Liver (tissue), 9 donors: ENCODE measurements around the gene GOLGA1. TPM values are rescaled to one million over a fixed set of nuclear protein-coding genes. Genes with fewer than 3 reads are reported as not detected.
A peak's percentile ranks its signal among the peaks of the same experiment; 100 is the strongest.

Experiments
- DNase-seq: peaks from one replicate; pipeline ENCODE4 v3.0.0-alpha.2; 2017; ENCODE audit warnings: low spot score
- H3K27ac ChIP-seq, 2 donors: one replicate each; pipeline ENCODE4 v1.7.0; 2013; ENCODE audit warnings: inconsistent platforms in 2 of 2, low read length in 2 of 2, control low read depth in 1 of 2, low read depth in 1 of 2, mild to moderate bottlenecking in 1 of 2
- H3K27me3 ChIP-seq, 4 donors: one replicate each; pipeline versions ENCODE4 v1.6.1 to v1.7.0; 2013; ENCODE audit warnings: low read length in 3 of 4, inconsistent platforms in 1 of 4, mild to moderate bottlenecking in 1 of 4, moderate library complexity in 1 of 4; ENCODE audit not compliant: control insufficient read depth in 4 of 4, insufficient read depth in 4 of 4
- H3K36me3 ChIP-seq, 4 donors: one replicate each; pipeline versions ENCODE4 v1.6.1 to v1.7.0; 2013; ENCODE audit warnings: low read length in 3 of 4, mild to moderate bottlenecking in 3 of 4, low read depth in 1 of 4, moderate library complexity in 1 of 4; ENCODE audit not compliant: control insufficient read depth in 4 of 4, insufficient read depth in 3 of 4
- H3K4me1 ChIP-seq, 4 donors: one replicate each; pipeline versions ENCODE4 v1.6.1 to v1.7.0; 2013; ENCODE audit warnings: low read length in 3 of 4, mild to moderate bottlenecking in 3 of 4, moderate library complexity in 1 of 4; ENCODE audit not compliant: control insufficient read depth in 4 of 4, insufficient read depth in 4 of 4
- H3K4me3 ChIP-seq, 3 donors: one replicate each; pipeline versions ENCODE4 v1.6.1 to v1.7.0; 2013; ENCODE audit warnings: low read length in 3 of 3, control low read depth in 1 of 3, low read depth in 1 of 3, mild to moderate bottlenecking in 1 of 3
- H3K9ac ChIP-seq, 2 donors: one replicate each; pipeline ENCODE4 v1.7.0; 2013; ENCODE audit warnings: low read length in 2 of 2, mild to moderate bottlenecking in 2 of 2, moderate library complexity in 2 of 2, control low read depth in 1 of 2, low read depth in 1 of 2
- H3K9me3 ChIP-seq, 4 donors: one replicate each; pipeline versions ENCODE4 v1.6.1 to v1.7.0; 2013; ENCODE audit warnings: low read length in 3 of 4; ENCODE audit not compliant: control insufficient read depth in 4 of 4
- ATF3 ChIP-seq: IDR thresholded peaks from 2 replicates; pipeline ENCODE4 v1.6.1; 2016; ENCODE audit warnings: antibody characterized with exemption
- FOXA1 ChIP-seq: IDR thresholded peaks from 2 replicates; pipeline ENCODE4 v1.6.1; 2016; ENCODE audit warnings: antibody characterized with exemption
- GABPA ChIP-seq, 2 donors: IDR thresholded peaks in 1 of 2; conservative IDR thresholded peaks in 1 of 2; 2 replicates each; pipeline ENCODE4 v1.6.1; 2016; ENCODE audit warnings: antibody characterized with exemption in 2 of 2, mild to moderate bottlenecking in 1 of 2, moderate library complexity in 1 of 2
- NR2F2 ChIP-seq: IDR thresholded peaks from 2 replicates; pipeline ENCODE4 v1.6.1; 2016; ENCODE audit warnings: antibody characterized with exemption
- REST ChIP-seq: IDR thresholded peaks from 2 replicates; pipeline ENCODE4 v1.6.1; 2016; ENCODE audit warnings: antibody characterized with exemption, mild to moderate bottlenecking
- RXRA ChIP-seq, 2 donors: IDR thresholded peaks; 2 replicates each; pipeline ENCODE4 v1.6.1; 2017 to 2018; ENCODE audit warnings: antibody characterized with exemption in 2 of 2, mild to moderate bottlenecking in 1 of 2
- SP1 ChIP-seq: IDR thresholded peaks from 2 replicates; pipeline ENCODE4 v1.6.1; 2018; ENCODE audit warnings: antibody characterized with exemption, mild to moderate bottlenecking
- TAF1 ChIP-seq: conservative IDR thresholded peaks from 2 replicates; pipeline ENCODE4 v1.6.1; 2016; ENCODE audit warnings: antibody characterized with exemption, mild to moderate bottlenecking
- WGBS: extraction: QIAGEN DNeasy Blood & Tissue Kit; methylation state at CpG from one replicate; pipeline ENCODE4 v1.1.7; 2013; 5-methylcytosine and 5-hydroxymethylcytosine counted together
- polyA plus RNA-seq, 2 donors: library from polyadenylated mRNA; stranded (reverse) in 1 of 2; unstranded in 1 of 2; fragments of 200-250 nt in 1 of 2; fragments of >200 nt in 1 of 2; fragmentation: Nextera tagmentation in 1 of 2; extraction: Ambion mirVana in 1 of 2; gene quantifications; one replicate each; pipeline versions ENCODE4 v1.2.1 to v1.2.3, GENCODE V29; 2013 to 2015
- total RNA-seq, 2 donors: library from RNA; depleted of rRNA; stranded (reverse); fragments of >200 nt; gene quantifications; one replicate each; pipeline ENCODE4 v1.2.3, GENCODE V29; 2014
- TF ChIP-seq, protein P1 (sequence below): fragments of 150-350 bp; IDR thresholded peaks from 2 replicates; pipeline ENCODE4 v1.5.1; 2017; ENCODE audit warnings: improper control_type of control experiment, low read depth, low read length; ENCODE audit not compliant: missing input control
- TF ChIP-seq, protein P2 (sequence below): IDR thresholded peaks from 2 replicates; pipeline ENCODE4 v1.6.1; 2016; ENCODE audit warnings: antibody characterized with exemption
- donor health status: healthy.
- donor health status: healthy.
- donor health status: healthy.
- donor health status: healthy.
- donor health status: healthy.

Gene GOLGA1
- total and polyA plus RNA-seq, 4 donors = 5.9 to 17.6 (median 8.9) TPM

- TF ChIP-seq, protein P1, sequence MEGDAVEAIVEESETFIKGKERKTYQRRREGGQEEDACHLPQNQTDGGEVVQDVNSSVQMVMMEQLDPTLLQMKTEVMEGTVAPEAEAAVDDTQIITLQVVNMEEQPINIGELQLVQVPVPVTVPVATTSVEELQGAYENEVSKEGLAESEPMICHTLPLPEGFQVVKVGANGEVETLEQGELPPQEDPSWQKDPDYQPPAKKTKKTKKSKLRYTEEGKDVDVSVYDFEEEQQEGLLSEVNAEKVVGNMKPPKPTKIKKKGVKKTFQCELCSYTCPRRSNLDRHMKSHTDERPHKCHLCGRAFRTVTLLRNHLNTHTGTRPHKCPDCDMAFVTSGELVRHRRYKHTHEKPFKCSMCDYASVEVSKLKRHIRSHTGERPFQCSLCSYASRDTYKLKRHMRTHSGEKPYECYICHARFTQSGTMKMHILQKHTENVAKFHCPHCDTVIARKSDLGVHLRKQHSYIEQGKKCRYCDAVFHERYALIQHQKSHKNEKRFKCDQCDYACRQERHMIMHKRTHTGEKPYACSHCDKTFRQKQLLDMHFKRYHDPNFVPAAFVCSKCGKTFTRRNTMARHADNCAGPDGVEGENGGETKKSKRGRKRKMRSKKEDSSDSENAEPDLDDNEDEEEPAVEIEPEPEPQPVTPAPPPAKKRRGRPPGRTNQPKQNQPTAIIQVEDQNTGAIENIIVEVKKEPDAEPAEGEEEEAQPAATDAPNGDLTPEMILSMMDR = peak; percentile 1
- no peak for TF ChIP-seq GABPA (IDR thresholded peaks at IDR 0.05 in 1 of 2, conservative IDR thresholded peaks at IDR 0.05 in 1 of 2)
These were observed 1.0 kb upstream of the GOLGA1 start (continued) for GRCh38 chr9:124941679-124942561.

GRCh38 chr9:124940521-124940893 lies 376 bp downstream of the GOLGA1 start:
- DNase-seq = no peak
- TF ChIP-seq FOXA1 (no peak), TAF1 (peak; percentile 13), RXRA (IDR thresholded peaks at IDR 0.05) (peak in 1 of 2 donors; percentile 10)
- Histone ChIP-seq H3K36me3 (peaks cover 2 to 14% (median 13%) of the 10 kb centered on the region in 4 donors), H3K27me3 (no peaks in the 10 kb centered on the region), H3K4me1 (peaks cover 3 to 17% (median 5%) of the 10 kb centered on the region in 4 donors), H3K4me3 (peak overlapping the region; percentile 74 to 93 (median 76)), H3K9me3 (no peaks in the 10 kb centered on the region), H3K27ac (peak overlapping the region; percentile 98 to 99), H3K9ac (peak overlapping the region; percentile 96 to 98)
- WGBS = under 1% methylated on average over 17 of the region's 17 CpGs

- peaks cover 2 to 18% (median 15%) of the 10 kb centered on the region in 4 donors for H3K36me3 ChIP-seq
- DNase-seq = no peak
- peaks cover 3 to 17% (median 5%) of the 10 kb centered on the region in 4 donors for H3K4me1 ChIP-seq
- H3K9me3 ChIP-seq = no peaks in the 10 kb centered on the region
- H3K4me3 ChIP-seq = peak overlapping the region in 2 of 3 donors; percentile 76 to 93
- H3K27me3 ChIP-seq = no peaks in the 10 kb centered on the region
- H3K9ac ChIP-seq = peak overlapping the region; percentile 96 to 98
- no peak for TF ChIP-seq REST
- TF ChIP-seq ATF3 = no peak
- TF ChIP-seq, protein P2, sequence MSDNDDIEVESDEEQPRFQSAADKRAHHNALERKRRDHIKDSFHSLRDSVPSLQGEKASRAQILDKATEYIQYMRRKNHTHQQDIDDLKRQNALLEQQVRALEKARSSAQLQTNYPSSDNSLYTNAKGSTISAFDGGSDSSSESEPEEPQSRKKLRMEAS = no peak
- TF ChIP-seq SP1 = no peak
- TF ChIP-seq NR2F2 = no peak
- TF ChIP-seq, protein P1 = no peak
- peak overlapping the region; percentile 98 to 99 for H3K27ac ChIP-seq
These were observed 939 bp downstream of the GOLGA1 start for GRCh38 chr9:124939944-124940343.
